DMS 273 treated with DMSO at 0.1 percent for 48 hours (cell line): ENCODE data around the gene SEMA3A.
"Not testable (repeated sequence)": the region's sequence is repeated elsewhere in the genome, so short reads cannot be mapped to it uniquely, and the experiment has no call there.

Experiments
- DNase-seq: peaks from one replicate; lab custom pipeline; 2025; lab: John Stamatoyannopoulos, UW

SEMA3A gene

DNA sequence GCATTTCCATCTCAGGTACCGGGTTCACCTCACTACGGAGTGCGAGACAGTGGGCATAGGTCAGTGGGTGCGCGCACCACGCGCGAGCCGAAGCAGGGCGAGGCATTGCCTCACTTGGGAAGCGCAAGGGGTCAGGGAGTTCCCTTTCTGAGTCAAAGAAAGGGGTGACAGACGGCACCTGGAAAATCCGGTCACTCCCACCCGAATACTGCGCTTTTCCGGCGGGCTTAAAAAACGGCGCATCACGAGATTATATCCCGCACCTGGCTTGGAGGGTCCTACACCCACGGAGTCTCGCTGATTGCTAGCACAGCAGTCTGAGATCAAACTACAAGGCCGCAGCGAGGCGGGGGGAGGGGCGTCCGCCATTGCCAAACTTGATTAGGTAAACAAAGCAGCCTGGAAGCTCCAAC lies 132.1 kb downstream of the SEMA3A start:
- not testable (repeated sequence) for DNase-seq

DNA sequence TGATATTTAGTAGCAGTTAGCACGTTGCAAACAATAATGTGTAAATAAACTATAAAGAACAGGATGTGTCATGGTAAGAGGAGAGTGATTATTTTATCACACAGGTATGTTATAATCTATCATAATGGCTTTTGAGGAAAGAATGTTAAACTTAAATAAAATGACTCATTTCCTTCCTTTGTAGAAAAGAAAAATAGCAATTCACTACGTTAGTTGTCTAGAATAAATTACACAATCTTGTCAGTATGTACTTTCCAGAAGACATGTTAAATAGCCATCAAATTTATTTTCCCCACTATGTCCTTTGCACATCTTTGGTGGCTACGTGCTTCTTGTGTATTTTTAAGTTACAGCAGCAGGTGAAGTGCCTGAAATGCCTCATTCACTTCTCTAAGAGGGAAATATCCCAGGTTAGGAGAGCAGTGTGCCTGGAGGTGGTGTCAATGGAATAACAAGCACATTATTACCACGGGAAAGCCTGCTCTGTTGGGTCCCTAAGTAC lies 133.8 kb downstream of the SEMA3A start:
- DNase-seq, result no peak

DNA sequence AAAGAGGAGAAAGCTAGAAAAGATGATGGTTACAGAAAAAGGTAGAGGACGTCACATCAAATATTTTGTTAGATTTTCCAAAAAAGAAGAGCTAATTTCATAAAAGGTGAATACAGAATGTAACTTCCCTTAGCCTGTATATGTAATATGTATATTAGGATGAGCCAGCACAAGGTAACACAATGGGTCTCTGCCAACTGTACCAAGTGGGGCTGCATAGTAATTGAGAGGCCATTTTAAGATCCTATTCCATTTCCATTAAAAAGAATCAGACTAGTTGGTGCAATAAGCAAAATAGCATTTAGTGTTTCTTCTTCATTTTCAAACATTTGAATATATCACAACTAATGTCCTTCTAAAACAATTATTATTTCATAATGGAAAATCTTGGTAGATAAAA lies 134.6 kb downstream of the SEMA3A start:
- no peak for DNase-seq

DNA sequence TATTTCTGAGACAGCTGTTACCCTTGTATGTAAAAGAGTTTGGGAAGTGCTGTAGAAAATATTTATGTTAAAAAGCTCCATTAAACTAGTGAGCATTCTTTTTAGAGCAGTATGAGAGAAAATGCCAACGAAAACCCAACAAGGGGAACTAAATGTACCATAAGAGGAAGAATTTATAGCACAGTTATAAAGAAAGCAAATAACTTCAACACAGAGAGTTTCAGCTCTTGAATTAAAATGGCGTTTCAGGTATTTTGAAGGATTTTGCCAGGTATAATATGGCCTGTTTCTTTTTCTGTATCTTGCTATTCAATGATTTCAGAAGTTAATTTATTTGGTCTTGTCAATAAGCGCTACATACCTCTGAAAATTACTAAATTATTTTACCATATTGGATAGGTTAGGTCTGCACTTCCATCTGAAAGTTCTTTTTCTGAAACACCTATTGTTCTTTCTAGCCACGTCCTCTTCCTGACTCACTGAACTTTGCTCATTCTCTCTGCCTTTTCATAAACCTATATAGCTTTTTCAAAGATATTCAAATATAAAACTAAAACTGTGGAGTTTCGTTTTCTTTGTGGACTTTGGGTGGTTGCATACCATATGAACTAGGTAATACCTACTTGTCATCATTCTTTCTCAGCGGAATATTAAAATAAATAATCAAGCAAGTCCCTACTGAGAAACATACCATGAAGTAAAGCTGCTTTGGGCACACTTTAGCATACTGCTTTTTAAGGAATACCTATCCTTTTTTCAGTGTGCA lies 136.1 kb downstream of the SEMA3A start:
- DNase-seq, result no peak

DNA sequence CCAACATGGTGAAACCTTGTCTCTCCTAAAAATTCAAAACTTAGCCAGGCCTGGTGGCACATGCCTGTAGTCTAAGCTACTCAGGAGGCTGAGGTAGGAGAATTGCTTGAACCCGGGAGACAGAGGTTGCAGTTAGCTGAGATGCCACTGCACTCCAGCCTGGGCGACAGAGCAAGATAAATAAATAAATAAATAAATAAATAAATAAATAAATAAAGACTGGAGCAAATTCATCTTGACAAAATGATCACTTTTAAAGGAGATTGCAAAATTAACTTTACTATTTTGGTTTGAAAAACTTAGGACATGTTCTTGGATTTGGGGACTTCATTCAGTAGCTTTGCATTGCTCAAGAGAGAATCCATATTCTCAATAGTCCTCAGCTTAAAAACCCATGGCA lies 137.0 kb downstream of the SEMA3A start:
- DNase-seq, result no peak

DNA sequence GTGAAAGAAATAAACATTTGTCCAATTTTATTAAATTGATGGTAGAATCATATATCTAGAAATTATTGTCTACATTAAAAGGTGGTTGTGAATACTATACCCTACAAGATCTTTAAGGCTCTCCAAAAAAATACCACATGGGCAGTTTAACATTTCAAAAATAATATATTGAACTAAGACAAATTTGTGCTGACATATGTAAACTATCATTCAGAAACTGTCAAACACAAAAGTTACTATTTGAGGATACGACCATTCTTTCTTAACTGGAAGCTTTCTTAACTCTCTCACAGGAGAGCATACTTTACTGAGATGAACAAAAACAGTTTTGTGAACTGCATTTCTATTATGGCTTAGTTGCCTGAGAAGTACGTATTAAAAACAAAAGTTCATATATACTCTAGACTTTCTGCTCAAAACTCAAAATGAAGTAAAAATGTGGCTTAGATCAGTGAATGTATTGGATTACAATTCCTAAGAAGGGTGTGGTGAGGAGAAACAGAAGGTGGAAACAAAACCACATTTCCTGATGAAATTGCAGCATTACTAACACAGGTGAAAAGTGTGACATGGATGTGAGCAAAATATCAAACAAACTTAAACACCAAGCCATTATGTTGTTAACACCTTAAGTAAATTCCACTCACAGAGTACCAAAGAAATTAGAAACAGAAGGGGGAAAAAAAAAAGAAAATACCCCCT lies 138.5 kb downstream of the SEMA3A start:
- no peak for DNase-seq

DNA sequence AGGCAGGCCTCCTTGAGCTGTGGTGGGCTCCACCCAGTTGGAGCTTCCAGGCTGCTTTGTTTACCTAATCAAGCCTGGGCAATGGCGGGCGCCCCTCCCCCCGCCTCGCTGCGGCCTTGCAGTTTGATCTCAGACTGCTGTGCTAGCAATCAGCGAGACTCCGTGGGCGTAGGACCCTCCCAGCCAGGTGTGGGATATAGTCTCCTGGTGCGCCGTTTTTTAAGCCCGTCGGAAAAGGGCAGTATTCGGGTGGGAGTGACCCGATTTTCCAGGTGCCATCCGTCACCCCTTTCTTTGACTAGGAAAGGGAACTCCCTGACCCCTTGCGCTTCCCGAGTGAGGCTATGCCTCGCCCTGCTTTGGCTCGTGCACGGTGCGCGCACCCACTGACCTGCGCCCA lies 139.4 kb downstream of the SEMA3A start:
- DNase-seq, result not testable (repeated sequence)

DNA sequence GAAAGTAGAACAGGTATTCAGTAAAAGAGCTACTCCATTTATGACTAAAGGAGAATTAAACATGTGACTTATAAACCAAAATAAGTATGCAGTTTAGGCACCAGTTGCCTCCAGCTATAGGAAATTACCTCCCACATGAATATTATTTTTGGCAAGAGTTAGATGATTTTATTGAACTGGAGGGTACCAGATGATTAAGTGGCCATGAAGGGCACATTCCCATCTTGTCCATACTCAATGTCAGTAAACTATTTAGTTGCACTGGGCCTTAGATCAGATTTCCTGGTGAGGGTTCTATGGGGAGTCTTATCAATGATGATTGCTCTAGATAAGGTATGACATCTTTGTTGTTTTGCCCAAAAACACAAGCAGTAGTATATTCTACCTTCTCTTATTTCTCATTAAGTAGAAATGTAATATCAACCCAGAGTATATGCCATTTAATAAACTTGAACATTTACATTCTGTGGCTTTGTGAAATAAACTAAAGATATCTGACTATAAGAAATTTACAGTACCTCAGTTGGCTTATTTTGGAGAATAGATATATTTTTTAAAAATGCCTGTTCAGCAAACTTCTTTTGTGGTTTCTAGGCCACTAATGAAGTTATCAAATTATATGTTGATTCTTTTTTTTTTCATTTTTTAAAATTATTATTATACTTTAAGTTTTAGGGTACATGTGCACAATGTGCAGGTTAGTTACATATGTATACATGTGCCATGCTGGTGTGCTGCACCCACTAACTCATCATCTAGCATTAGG lies 145.3 kb downstream of the SEMA3A start:
- no peak for DNase-seq

DNA sequence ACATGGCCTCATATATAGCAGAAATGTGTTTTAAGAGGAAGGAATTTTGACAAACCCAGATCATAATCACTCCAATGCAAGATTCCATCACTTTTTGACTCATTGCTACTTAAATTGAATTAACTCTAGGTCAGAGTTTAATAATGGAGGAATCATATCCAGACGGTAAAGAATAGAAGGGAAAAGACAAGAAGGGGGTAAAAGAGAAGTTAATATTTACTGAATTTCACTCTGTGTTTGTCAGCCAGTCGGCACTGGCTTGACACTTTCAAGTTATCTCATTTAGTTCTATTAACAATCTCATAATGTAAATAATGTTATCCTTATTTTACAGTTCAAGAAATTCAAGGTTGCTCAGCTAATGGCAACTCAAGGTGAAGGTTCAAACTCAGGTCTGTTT lies 147.5 kb downstream of the SEMA3A start:
- no peak for DNase-seq

DNA sequence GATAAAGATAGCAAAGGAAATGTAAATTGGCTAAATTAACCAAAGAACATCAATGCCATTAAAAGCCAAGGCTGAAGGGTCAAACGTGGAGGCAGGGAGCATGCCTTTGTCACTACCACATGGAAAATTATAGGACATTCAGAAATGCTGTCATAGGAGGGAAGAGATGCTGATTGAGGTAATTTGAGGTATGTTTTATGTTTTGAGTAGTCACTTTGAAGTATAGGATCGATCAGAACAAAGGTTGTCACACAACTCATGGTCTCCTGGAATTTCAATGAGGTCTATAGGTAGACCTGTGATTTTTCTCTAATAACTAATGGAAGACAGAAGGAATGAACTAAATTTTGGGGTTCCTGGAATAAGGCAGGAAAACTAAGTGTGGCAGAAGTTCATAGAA lies 149.8 kb downstream of the SEMA3A start:
- no peak for DNase-seq

DNA sequence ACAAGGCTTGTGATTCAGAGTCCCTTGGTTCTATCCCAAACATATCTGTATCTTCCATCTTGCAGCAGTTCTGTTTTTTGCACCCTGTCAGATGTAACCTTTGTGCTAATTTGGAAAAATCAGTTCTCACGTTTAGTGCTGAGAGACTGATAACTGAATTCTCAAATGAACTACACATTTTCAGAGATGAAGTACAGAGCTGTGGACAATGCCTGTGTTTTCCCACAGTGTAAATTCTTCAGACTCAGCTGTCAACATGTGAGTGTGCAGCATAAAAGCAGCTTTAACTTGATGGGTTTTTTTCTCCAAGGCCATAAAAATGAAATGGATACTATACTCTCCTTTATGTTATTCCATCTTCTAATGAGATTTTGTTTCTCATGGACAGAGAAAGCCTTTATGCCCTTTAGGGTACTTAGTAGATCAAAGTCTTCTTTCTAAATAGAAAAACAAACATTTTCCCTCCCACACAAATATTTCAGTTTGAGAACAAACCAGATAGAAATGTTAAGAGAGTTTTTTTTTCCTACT lies 150.9 kb downstream of the SEMA3A start:
- no peak for DNase-seq

DNA sequence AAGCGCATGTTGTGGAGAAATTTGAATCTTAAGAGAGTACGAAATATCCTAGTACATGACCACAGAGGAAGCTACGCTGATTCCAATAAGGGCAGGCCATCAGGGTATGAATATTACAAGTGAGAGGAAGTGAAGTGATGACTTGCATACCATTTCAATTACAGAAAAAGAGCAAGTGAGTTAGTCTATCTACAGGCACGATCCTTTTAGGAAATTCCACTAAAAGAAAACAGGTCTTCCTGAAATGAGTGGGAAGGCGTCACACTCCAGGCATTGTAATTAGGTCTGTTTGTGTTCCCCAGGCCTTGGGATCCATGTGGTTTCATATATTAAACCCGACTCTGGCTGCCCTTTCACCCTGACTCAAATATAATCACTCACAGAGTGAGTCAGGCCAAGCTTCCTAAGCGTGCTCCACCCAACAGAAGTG lies 152.5 kb downstream of the SEMA3A start:
- no peak for DNase-seq

DNA sequence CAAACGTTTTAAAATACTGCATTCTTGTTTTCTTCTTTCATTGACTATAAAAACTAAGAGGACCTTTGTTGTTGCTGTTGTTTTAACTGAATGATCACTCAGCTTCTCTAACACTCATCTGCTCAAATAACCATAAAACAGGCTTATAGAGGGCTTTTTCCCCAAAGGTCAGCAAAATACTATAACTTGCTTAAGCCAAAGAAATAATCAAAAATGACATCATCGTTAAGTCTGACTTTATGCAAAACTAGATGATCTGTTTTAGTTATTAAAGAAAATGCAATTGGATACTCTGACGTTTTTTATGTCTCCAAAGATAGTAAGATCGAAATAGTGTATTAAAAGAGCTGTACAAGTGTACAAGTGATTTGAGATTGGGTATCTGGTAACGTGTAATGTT lies 152.9 kb downstream of the SEMA3A start:
- DNase-seq, result no peak

DNA sequence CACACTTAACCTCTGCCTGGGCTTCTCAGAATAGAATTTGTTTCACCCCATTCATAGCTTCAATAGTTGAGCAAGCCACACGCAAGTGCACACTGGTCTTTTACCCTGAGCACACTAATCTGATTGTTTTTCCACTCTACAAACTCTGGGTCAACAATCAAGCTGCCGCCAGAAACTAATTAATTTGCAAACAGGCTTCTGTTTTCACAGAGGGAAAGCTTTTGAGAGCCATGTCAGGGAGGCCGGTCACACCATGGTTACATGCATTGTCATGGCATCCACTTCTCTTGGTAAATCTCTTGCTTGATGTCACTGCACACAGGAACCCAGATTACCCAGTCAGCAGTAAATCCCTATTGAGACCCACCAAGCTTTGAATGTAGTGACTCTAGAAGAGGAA lies 154.2 kb downstream of the SEMA3A start:
- DNase-seq, result no peak

DNA sequence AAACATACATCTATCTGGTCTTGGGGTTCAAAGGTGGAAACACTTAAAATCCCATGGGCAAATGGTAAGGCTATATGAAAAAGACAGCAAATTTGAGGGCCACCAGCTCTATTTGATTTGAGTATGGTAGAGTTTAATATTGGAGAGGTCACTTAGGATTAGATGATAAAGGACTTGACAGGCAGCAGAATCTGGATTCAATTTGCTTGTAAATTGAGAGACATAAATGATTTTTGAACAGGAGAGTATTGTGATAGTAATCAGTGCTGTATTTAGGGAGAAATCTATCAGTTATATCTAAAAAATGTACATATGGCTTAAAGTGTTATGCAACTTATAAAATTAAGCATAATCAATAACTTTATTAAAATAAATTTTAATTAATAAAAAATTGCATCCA lies 155.2 kb downstream of the SEMA3A start:
- no peak for DNase-seq

DNA sequence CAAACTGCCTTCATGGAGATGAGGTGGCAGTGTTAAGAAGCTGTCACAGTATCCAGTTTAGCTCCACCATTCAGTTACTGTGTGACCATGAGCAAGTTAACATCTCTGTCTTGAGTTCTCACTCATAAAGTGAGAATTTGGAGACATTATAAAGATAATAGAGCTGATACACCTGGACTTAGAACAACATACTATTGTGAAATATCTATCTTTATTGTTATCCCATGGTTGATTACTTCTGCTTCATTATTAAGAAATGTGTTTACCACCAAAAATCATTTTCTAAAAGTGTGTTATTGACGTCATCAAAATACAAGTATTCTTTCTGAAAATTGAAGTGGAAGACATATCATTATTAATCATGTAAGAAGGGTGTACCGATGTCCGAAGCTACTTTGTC lies 166.9 kb downstream of the SEMA3A start:
- no peak for DNase-seq

DNA sequence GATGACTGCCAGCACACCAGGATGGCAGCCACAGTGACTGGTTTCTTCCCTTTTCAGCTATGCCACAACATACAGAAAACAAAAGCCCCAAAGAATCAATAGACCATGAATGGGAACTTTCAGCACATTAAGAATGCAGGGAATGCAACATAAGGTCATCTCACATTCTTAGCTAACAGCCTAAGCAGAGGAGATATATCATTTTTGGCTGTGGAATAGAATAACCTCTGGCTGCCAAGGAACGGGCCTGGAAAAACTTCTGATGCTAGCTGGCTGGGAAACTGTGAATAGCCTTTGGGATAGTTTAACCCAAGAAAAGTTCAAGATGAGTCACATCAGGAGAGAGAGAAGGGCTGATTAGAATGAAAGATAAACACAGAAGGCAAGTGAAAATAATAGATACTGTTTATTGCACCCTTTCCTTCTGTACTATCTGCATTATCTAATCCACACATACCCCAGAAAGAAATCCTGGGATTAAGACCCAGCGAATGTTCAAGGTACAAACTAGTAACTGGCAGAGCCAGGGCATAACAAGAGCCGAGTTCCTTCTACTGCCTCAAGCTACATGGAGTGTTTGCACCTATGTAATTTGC lies 169.2 kb downstream of the SEMA3A start:
- no peak for DNase-seq

DNA sequence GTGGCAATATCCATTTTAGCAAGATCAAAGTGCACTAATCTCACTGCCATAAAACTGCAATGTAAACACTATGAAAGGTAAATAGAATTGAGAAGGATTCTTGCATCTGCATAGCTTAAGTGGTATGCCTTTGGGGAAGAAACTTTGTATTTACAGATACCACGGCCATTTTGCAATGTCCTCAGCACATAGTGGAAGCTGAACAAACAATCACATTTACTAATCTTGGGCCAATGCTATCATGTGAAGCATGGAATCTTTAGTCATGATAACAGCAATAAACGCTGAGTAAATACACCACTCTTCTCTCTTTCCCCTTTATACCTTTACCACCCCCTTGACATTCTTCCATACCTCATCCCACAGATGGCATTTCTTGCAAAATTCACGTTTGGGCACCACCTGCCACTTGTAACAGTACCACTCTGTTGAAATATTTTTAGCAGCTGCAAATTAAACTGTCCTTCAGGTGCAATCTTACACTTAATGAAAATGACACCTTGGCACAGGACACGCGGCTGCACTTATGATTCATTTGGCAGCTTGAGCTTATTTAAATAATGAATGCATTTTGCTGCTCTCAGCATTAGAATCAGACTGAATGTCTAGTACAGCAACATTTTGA lies 171.8 kb downstream of the SEMA3A start:
- DNase-seq, result peak; percentile 86

DNA sequence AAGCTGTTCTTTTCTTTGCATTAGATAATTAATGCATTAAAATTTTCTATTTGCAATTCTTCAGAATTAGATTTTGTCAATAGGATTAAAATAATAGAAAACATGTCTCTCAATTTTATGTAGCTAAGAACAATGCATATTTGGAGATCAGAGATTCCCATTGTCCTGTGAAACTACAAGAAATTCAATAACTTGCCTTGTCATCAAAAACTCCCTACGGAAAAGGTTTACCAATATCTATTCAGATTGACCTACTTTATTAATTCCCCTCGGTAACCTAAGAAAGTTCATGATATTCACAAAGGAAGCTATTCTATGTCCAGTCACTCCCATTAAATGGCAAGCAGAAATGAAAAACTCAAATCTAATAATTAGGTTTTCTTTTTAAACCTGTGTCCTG lies 172.6 kb downstream of the SEMA3A start:
- no peak for DNase-seq

DNA sequence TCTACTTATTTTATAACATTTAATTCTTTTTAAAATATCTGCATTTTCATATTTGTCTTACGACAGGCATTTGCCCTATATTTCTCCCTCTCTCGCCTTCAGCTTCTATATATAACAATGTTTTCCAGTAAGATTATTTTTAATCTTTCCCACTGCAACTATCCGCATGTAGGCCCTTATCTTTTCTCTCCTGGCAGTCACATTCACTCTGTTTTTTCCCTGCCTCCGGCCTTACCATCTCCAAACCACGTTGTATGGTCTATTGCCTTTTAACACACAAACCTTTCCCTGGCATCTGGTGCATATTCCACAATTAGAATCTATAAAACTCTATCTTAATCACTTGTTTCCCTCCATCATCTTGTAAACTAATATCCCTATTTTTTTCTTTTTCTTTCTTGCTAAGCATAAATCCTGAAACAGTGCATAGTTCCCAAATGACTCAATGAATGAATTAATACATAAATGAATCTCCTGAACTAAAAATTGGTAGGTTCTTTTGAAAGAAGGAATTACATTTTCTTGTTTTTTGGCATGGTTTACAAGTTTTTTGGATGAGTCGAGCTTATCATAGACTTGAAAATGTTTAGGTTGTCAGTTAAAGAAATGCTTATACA lies 173.2 kb downstream of the SEMA3A start:
- DNase-seq, result peak; percentile 33

DNA sequence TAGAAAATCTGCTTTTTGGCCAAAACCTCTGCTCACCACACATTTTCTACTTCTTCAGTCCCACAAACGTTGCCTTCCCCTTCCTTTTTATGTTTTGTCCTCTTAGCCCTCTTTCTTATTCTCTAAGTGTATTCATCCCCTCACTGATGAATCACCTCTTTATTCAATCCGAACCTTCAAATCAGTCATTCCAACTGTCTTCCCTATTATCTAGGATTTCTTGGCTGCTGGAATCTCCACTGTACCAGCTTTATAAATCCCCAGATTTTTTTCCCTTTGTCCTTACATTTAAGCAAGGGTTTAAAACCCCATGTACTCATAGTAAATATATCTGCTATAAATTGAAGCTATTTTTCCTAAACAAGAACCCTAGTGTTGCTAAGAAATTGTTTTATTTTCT lies 176.9 kb downstream of the SEMA3A start:
- no peak for DNase-seq
